SJSA1 (cell line): ENCODE data around the gene GADD45A. TPM values are rescaled to one million over a fixed set of nuclear protein-coding genes. Genes with fewer than 3 reads are reported as not detected.
A peak's percentile ranks its signal among the peaks of the same experiment; 100 is the strongest.

Source experiments
- DNase-seq, 2 experiments: peaks; one replicate each; pipeline ENCODE4 v3.0.0-alpha.2; 2015 to 2020; ENCODE audit warnings: low spot score in 2 of 2, low read depth in 1 of 2
- H3K27ac ChIP-seq: fragments of 250-450 bp; sonication (Bioruptor Pico); 2 replicates; pipeline ENCODE4 v1.5.1; 2020; ENCODE audit warnings: mild to moderate bottlenecking, moderate library complexity
- H3K27me3 ChIP-seq: fragments of 250-450 bp; sonication (Bioruptor Pico); replicated peaks from 2 replicates; pipeline ENCODE4 v1.5.1; 2020; ENCODE audit warnings: mild to moderate bottlenecking, moderate library complexity
- H3K36me3 ChIP-seq: fragments of 250-450 bp; sonication (Bioruptor Pico); 2 replicates; pipeline ENCODE4 v1.5.1; 2020; ENCODE audit warnings: mild to moderate bottlenecking
- H3K4me1 ChIP-seq: fragments of 250-450 bp; sonication (Bioruptor Pico); replicated peaks from 2 replicates; pipeline ENCODE4 v1.6.1; 2021; ENCODE audit warnings: mild to moderate bottlenecking
- H3K4me3 ChIP-seq: fragments of 250-450 bp; sonication (Bioruptor Pico); 2 replicates; pipeline ENCODE4 v1.5.1; 2020; ENCODE audit warnings: mild to moderate bottlenecking
- H3K9me3 ChIP-seq: fragments of 250-450 bp; sonication (Bioruptor Pico); replicated peaks from 2 replicates; pipeline ENCODE4 v1.5.1; 2020; ENCODE audit warnings: mild to moderate bottlenecking
- total RNA-seq: library from RNA; depleted of rRNA; stranded (reverse); fragments of >200 nt; shearing (Covaris generic); gene quantifications from 2 replicates; pipeline ENCODE4 v1.2.3, GENCODE V29; 2014

The GADD45A gene
- total RNA-seq, 1 experiment from 2014 or later, result 63.1 TPM

- H3K27ac ChIP-seq, result peak overlapping the region; percentile 80
- DNase-seq, result no peak
- no peaks in the 10 kb centered on the region for H3K27me3 ChIP-seq
- peaks cover 58% of the 10 kb centered on the region for H3K36me3 ChIP-seq
- H3K9me3 ChIP-seq, result 0 out of 2 replicates have a peak, but pooled peaks cover 3% of the 10 kb centered on the region
- H3K4me3 ChIP-seq, result no peak overlapping the region
- peaks cover 29% of the 10 kb centered on the region for H3K4me1 ChIP-seq
These were observed 3.7 kb downstream of the GADD45A start for GRCh38 chr1:67688526-67689219.

GRCh38 chr1:67689267-67690017 is 4.4 kb downstream of the GADD45A start:
- 0 out of 2 replicates have a peak, but pooled peaks cover 3% of the 10 kb centered on the region for H3K9me3 ChIP-seq
- no peak for DNase-seq
- H3K4me3 ChIP-seq, result no peak overlapping the region
- peaks cover 21% of the 10 kb centered on the region for H3K4me1 ChIP-seq
- peaks cover 58% of the 10 kb centered on the region for H3K36me3 ChIP-seq
- H3K27ac ChIP-seq, result peak overlapping the region; percentile 80; the same call in 1 of the 2 replicates
- H3K27me3 ChIP-seq, result no peaks in the 10 kb centered on the region

- no peak for DNase-seq
- Histone ChIP-seq H3K36me3 (peaks cover 58% of the 10 kb centered on the region), H3K27ac (no peak overlapping the region), H3K4me3 (no peak overlapping the region), H3K27me3 (no peaks in the 10 kb centered on the region), H3K4me1 (peaks cover 19% of the 10 kb centered on the region), H3K9me3 (0 out of 2 replicates have a peak, but pooled peaks cover 3% of the 10 kb centered on the region)
These were observed 5.0 kb downstream of the GADD45A start for GRCh38 chr1:67690018-67690363.

GRCh38 chr1:67690411-67690810 is 5.4 kb downstream of the GADD45A start:
- 0 out of 2 replicates have a peak, but pooled peaks cover 3% of the 10 kb centered on the region for H3K9me3 ChIP-seq
- peaks cover 55% of the 10 kb centered on the region for H3K36me3 ChIP-seq
- peaks cover 19% of the 10 kb centered on the region for H3K4me1 ChIP-seq
- H3K27me3 ChIP-seq, result no peaks in the 10 kb centered on the region
- DNase-seq, result no peak
- H3K27ac ChIP-seq, result no peak overlapping the region
- H3K4me3 ChIP-seq, result no peak overlapping the region

- Histone ChIP-seq H3K9me3 (no peaks in the 10 kb centered on the region), H3K4me1 (peaks cover 19% of the 10 kb centered on the region), H3K36me3 (peaks cover 42% of the 10 kb centered on the region), H3K27ac (no peak overlapping the region), H3K27me3 (no peaks in the 10 kb centered on the region), H3K4me3 (no peak overlapping the region)
- no peak for DNase-seq
These were observed 6.7 kb downstream of the GADD45A start for GRCh38 chr1:67691712-67692111.

GRCh38 chr1:67695963-67696362 is 11.0 kb downstream of the GADD45A start:
- Histone ChIP-seq H3K36me3 (peaks cover 7% of the 10 kb centered on the region), H3K27ac (no peak overlapping the region), H3K4me3 (no peak overlapping the region), H3K4me1 (0 out of 2 replicates have a peak, but pooled peaks cover 5% of the 10 kb centered on the region), H3K9me3 (no peaks in the 10 kb centered on the region), H3K27me3 (no peaks in the 10 kb centered on the region)
- DNase-seq, result no peak

GRCh38 chr1:67696708-67697107 is 11.7 kb downstream of the GADD45A start:
- H3K27me3 ChIP-seq, result no peaks in the 10 kb centered on the region
- DNase-seq, result no peak
- H3K9me3 ChIP-seq, result no peaks in the 10 kb centered on the region
- no peak overlapping the region for H3K4me3 ChIP-seq
- H3K36me3 ChIP-seq, result peaks cover 4% of the 10 kb centered on the region; the same call in 1 of the 2 replicates
- H3K4me1 ChIP-seq, result 0 out of 2 replicates have a peak, but pooled peaks cover 9% of the 10 kb centered on the region
- no peak overlapping the region for H3K27ac ChIP-seq

GRCh38 chr1:67700220-67700619 is 15.2 kb downstream of the GADD45A start:
- Histone ChIP-seq H3K4me1 (0 out of 2 replicates have a peak, but pooled peaks cover 9% of the 10 kb centered on the region), H3K27ac (no peak overlapping the region), H3K36me3 (peaks cover 29% of the 10 kb centered on the region), H3K4me3 (no peak overlapping the region), H3K27me3 (no peaks in the 10 kb centered on the region), H3K9me3 (no peaks in the 10 kb centered on the region)
- DNase-seq, result no peak

GRCh38 chr1:67700692-67701410 is 15.8 kb downstream of the GADD45A start:
- Histone ChIP-seq H3K9me3 (no peaks in the 10 kb centered on the region), H3K27me3 (no peaks in the 10 kb centered on the region), H3K4me1 (0 out of 2 replicates have a peak, but pooled peaks cover 9% of the 10 kb centered on the region), H3K4me3 (no peak overlapping the region), H3K36me3 (peaks cover 35% of the 10 kb centered on the region), H3K27ac (no peak overlapping the region)
- no peak for DNase-seq

- Histone ChIP-seq H3K4me1 (peaks cover 13% of the 10 kb centered on the region), H3K4me3 (no peak overlapping the region), H3K36me3 (peaks cover 44% of the 10 kb centered on the region), H3K27ac (no peak overlapping the region), H3K9me3 (no peaks in the 10 kb centered on the region), H3K27me3 (no peaks in the 10 kb centered on the region)
- no peak for DNase-seq
These were observed 16.9 kb downstream of the GADD45A start for GRCh38 chr1:67701876-67702275.

- Histone ChIP-seq H3K4me1 (peaks cover 33% of the 10 kb centered on the region), H3K27me3 (no peaks in the 10 kb centered on the region), H3K4me3 (no peak overlapping the region), H3K9me3 (no peaks in the 10 kb centered on the region), H3K27ac (no peak overlapping the region), H3K36me3 (peaks cover 50% of the 10 kb centered on the region)
- DNase-seq, result no peak
These were observed 19.4 kb downstream of the GADD45A start for GRCh38 chr1:67704351-67704750.

- Histone ChIP-seq H3K36me3 (peaks cover 47% of the 10 kb centered on the region), H3K4me3 (no peak overlapping the region), H3K27ac (no peak overlapping the region; the same call in 1 of the 2 replicates), H3K27me3 (no peaks in the 10 kb centered on the region), H3K4me1 (peaks cover 37% of the 10 kb centered on the region), H3K9me3 (no peaks in the 10 kb centered on the region)
- no peak for DNase-seq
These were observed 20.9 kb downstream of the GADD45A start for GRCh38 chr1:67705735-67706453.

GRCh38 chr1:67708606-67709005 is 23.6 kb downstream of the GADD45A start:
- Histone ChIP-seq H3K4me1 (peaks cover 52% of the 10 kb centered on the region), H3K9me3 (no peaks in the 10 kb centered on the region), H3K4me3 (no peak overlapping the region), H3K27me3 (no peaks in the 10 kb centered on the region), H3K36me3 (peaks cover 38% of the 10 kb centered on the region), H3K27ac (no peak overlapping the region)
- DNase-seq, result no peak
